Measurements from ENCODE around the gene ZBTB5.

GRCh38 chr9:37399336-37399735, 65.9 kb downstream of the ZBTB5 start:
- TF ChIP-seq EZH2 (IDR thresholded peaks at IDR 0.05; ENCODE audit: insufficient read depth, poor library complexity, severe bottlenecking) (no peak), EZH2phosphoT487 (IDR thresholded peaks at IDR 0.05; ENCODE audit: insufficient read depth, low read depth) (no peak)

Data from GM23248 (cell line).